C1 segment of cervical spinal cord (tissue), 14 donors: ENCODE measurements around the gene CPNE7.
A peak's percentile ranks its signal among the peaks of the same experiment; 100 is the strongest.

ENCODE experiments used
- DNase-seq, 14 donors: peaks; one replicate each; lab custom pipeline; 2025; lab: John Stamatoyannopoulos, UW

Gene CPNE7

GRCh38 chr16:89549007-89549700, 26.4 kb upstream of the CPNE7 start:
- DNase-seq = no peak

- no peak for DNase-seq
These were observed 25.0 kb upstream of the CPNE7 start for GRCh38 chr16:89550421-89551007.

- no peak for DNase-seq
These were observed 23.2 kb upstream of the CPNE7 start for GRCh38 chr16:89552329-89552728.

- DNase-seq = no peak
These were observed 22.6 kb upstream of the CPNE7 start for GRCh38 chr16:89552913-89553312.

GRCh38 chr16:89553733-89554132, 21.8 kb upstream of the CPNE7 start:
- DNase-seq = no peak

- no peak for DNase-seq
These were observed 21.2 kb upstream of the CPNE7 start for GRCh38 chr16:89554343-89554742.

GRCh38 chr16:89555265-89555664, 20.3 kb upstream of the CPNE7 start:
- DNase-seq = no peak

- DNase-seq = no peak
These were observed 19.8 kb upstream of the CPNE7 start for GRCh38 chr16:89555780-89556179.

GRCh38 chr16:89556750-89557689, 18.5 kb upstream of the CPNE7 start:
- peak in 13 of 14 donors; percentile 20 to 95 (median 84) for DNase-seq

GRCh38 chr16:89557690-89558490, 17.7 kb upstream of the CPNE7 start:
- no peak for DNase-seq

GRCh38 chr16:89560378-89561141, 15.0 kb upstream of the CPNE7 start, which contains the start of gene RPL13:
Gene RPL13 (plus strand): TSS chr16:89560682. CDS start chr16:89560960, 278 bp downstream.
- DNase-seq = peak; percentile 67 to 95 (median 90)

- DNase-seq = no peak
These were observed 14.2 kb upstream of the CPNE7 start for GRCh38 chr16:89561142-89561883.

GRCh38 chr16:89561884-89562599, 13.5 kb upstream of the CPNE7 start:
- no peak for DNase-seq

GRCh38 chr16:89562939-89563338, 12.6 kb upstream of the CPNE7 start:
- peak in 3 of 14 donors; percentile 23 to 39 (median 37) for DNase-seq

- no peak for DNase-seq
These were observed 11.7 kb upstream of the CPNE7 start for GRCh38 chr16:89563639-89564392.

GRCh38 chr16:89564476-89565255, 10.9 kb upstream of the CPNE7 start:
- no peak for DNase-seq

GRCh38 chr16:89565256-89565505, 10.4 kb upstream of the CPNE7 start:
- no peak for DNase-seq
